Measurements from ENCODE around the gene ARHGEF17.

DNA sequence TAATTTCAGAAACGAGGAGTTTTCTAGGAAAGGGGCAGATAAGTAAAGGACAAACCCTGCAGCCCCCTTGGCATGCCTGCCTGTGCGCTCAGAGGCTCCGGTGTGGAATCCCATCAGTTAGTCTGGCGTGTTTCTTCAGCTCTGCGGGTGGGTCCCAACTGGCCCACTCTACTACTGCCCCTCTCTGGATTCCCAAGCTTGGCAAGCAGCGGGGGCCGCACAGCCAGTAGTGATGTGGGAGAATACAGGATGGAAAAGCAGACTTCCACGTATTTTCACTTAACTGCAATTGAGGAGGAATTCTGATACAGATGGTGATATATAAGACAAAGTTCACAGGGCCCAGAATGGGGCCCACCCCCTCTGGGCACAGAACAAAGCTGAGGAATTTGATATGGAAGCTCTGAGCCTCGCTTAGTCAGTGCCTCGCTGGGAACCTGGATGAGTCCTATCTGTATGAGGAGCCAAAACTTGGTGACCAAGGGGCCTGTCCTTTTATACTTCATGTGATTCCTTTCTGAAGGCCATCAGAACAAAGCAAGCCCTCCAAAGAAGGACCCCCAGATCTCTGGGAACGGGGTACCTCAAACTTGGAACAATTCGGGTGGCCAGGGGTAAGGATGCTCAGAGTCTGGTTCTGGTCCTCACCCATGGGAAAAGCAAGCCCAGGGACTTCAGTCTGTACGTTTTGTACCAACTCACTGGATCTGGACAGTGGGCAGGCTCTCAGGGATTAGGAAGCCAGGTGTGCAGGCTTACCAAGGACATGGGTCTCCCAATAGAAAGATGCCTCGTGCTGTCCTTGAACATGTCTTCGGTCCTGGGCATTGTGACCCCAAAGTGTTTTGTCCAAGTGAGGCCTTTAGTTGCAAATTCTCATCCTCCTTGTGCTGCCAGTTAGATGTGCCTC is 94.1 kb downstream of the ARHGEF17 start:
- TF ChIP-seq, protein P1, sequence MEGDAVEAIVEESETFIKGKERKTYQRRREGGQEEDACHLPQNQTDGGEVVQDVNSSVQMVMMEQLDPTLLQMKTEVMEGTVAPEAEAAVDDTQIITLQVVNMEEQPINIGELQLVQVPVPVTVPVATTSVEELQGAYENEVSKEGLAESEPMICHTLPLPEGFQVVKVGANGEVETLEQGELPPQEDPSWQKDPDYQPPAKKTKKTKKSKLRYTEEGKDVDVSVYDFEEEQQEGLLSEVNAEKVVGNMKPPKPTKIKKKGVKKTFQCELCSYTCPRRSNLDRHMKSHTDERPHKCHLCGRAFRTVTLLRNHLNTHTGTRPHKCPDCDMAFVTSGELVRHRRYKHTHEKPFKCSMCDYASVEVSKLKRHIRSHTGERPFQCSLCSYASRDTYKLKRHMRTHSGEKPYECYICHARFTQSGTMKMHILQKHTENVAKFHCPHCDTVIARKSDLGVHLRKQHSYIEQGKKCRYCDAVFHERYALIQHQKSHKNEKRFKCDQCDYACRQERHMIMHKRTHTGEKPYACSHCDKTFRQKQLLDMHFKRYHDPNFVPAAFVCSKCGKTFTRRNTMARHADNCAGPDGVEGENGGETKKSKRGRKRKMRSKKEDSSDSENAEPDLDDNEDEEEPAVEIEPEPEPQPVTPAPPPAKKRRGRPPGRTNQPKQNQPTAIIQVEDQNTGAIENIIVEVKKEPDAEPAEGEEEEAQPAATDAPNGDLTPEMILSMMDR (IDR thresholded peaks at IDR 0.05) = no peak
- TF ChIP-seq POLR2A (IDR thresholded peaks at IDR 0.05) = no peak

All from lower leg skin (tissue), 3 donors.